ENCODE measurements around the gene SPATA9. TPM values are rescaled to one million over a fixed set of nuclear protein-coding genes. Genes with fewer than 3 reads are reported as not detected.

The SPATA9 gene
- total RNA-seq, 1 donor from 2014 or later: not detected

DNA sequence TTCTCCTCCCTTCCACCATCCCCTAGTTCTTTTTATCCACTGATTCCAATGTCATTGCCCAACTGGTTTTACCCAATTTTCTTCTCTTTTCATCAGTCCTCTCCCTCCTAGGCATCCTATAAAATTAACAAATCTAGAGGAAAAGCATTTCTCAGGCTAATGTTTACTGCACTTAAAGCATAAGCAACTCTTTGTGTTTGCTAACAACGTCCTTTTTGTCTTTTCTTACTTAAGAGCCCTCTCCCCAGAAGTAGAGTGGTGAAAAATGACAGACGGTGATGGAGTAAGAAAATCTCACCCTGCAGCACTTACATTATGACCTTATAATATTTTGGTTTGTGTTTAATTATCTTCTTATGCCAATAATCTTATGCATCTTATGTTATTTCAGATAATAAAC lies 1.6 kb upstream of the SPATA9 start:
- Mint-ChIP-seq H3K9me3 (no peaks in the 10 kb centered on the region), H3K27me3 (peaks cover 34% of the 10 kb centered on the region)

DNA sequence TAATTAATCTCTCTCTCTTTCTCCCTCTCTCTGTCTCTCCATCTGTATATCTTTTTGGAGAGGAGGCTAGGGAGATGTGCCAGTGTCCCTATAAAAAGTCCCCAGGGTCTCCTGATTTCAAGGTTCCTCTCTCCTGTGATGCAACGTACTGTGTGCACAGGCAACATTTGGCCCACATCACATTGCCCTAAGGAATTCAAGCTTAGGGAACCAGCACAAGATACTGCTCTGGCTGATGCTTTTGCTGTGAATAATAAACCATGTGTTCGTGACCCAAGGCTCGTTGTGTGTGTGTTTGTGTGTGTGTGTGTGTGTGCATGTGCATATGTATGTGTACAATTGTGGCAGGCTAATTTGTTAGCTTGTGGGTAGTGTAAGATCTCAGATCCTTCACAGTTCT lies 9.7 kb downstream of the SPATA9 start:
- Mint-ChIP-seq H3K27ac (no peak overlapping the region), H3K4me3 (no peak overlapping the region), H3K9me3 (no peaks in the 10 kb centered on the region), H3K4me1 (no peaks in the 10 kb centered on the region), H3K27me3 (peaks cover 26% of the 10 kb centered on the region), H3K36me3 (ENCODE audit: low read depth) (no peaks in the 10 kb centered on the region)
- DNase-seq: no peak
- intact Hi-C loops (cut with micrococcal nuclease): no loop called here

More for the DNA sequence above, 1.6 kb upstream of the SPATA9 start:
- Mint-ChIP-seq H3K4me1 (no peaks in the 10 kb centered on the region), H3K27ac (no peak overlapping the region), H3K36me3 (ENCODE audit: low read depth) (no peaks in the 10 kb centered on the region), H3K4me3 (no peak overlapping the region)
- intact Hi-C loops (cut with micrococcal nuclease): no loop called here
- DNase-seq: no peak

DNA sequence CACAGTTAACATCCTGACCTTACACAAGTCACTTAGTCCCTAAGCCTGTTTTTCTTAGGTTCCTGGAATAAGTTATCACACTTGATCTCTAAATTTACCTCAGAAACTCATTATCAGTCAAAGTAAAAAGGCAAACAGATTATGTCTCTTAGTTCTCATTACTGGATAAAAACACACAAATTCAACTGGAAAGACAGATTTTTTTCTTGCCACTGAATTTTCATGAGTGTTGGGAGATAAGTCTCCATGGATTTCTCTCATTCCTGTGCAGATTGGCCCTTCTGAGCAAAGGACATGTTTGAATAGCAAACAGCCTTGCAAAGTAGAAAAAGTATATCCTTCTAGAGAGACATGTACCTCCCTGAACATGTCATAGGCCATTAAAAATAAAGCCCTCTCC lies 10.2 kb downstream of the SPATA9 start:
- no peaks in the 10 kb centered on the region for H3K36me3 Mint-ChIP-seq (ENCODE audit: low read depth)
- H3K4me3 Mint-ChIP-seq: no peak overlapping the region
- H3K9me3 Mint-ChIP-seq: no peaks in the 10 kb centered on the region
- no peak for DNase-seq
- H3K27me3 Mint-ChIP-seq: peaks cover 26% of the 10 kb centered on the region
- no peak overlapping the region for H3K27ac Mint-ChIP-seq
- intact Hi-C loops (cut with micrococcal nuclease): no loop called here
- no peaks in the 10 kb centered on the region for H3K4me1 Mint-ChIP-seq

DNA sequence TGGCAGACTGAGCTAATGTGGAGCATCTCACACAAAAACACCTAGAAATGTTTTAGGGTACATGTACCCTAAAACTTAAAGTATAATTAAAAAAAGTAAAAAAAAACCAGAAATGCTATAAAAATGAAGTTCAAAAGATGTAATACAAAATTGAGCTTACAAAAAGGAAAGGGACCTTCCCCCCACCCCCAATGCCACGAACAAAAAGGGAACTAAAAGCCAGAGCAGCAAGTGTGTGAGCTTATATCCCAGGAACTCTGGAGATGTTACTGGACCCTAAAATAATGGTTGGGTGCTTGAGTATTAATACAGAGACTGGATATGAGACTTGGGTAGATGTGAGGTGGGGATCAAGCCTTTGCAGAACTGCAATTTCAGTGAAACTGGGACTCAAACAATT lies 11.0 kb downstream of the SPATA9 start:
- Mint-ChIP-seq H3K36me3 (ENCODE audit: low read depth) (no peaks in the 10 kb centered on the region), H3K9me3 (no peaks in the 10 kb centered on the region), H3K27ac (no peak overlapping the region), H3K4me1 (no peaks in the 10 kb centered on the region), H3K27me3 (peaks cover 23% of the 10 kb centered on the region), H3K4me3 (no peak overlapping the region)
- intact Hi-C loops (cut with micrococcal nuclease): no loop called here
- DNase-seq: no peak

DNA sequence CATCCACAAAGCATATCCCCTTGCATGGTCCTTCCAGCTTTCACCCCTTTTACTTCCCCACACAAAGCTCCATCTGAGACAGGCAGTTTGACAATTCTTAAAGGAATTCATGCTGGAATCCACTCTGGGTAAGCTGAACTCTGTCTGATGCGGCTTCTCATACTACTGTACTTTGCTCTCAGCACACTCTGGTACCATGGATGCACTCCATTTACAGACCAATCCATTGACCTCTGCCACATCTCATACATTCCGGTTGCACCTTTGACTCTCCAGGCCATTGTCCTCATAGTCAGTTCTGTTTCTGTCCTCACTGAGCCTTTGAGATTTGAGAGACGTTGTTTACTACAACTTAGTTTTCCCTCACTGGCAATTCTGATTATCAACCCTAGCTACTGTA lies 12.2 kb downstream of the SPATA9 start:
- Mint-ChIP-seq H3K27ac (no peak overlapping the region), H3K4me1 (no peaks in the 10 kb centered on the region), H3K4me3 (no peak overlapping the region), H3K27me3 (peaks cover 19% of the 10 kb centered on the region), H3K36me3 (ENCODE audit: low read depth) (no peaks in the 10 kb centered on the region), H3K9me3 (no peaks in the 10 kb centered on the region)
- DNase-seq: no peak
- intact Hi-C loops (cut with micrococcal nuclease): no loop called here

DNA sequence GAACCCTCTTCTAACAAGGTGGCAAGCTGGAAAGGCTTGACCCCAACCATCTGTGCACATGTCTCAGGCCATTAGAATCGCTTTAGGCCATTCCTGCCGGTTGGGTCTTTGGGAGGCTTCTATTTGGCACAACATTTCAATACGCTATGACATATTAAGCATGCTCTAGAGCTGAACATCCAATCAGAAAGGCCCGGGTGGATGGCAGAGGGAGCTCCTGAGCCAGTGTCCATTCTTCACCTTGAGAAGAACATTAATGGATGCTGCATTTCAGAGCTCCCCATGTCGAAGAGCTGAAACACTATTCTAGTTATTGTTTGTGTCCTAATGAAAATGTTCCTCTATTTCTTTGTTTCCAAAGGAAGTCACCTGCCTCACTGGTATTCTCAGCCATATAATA lies 12.8 kb downstream of the SPATA9 start:
- no peaks in the 10 kb centered on the region for H3K36me3 Mint-ChIP-seq (ENCODE audit: low read depth)

DNA sequence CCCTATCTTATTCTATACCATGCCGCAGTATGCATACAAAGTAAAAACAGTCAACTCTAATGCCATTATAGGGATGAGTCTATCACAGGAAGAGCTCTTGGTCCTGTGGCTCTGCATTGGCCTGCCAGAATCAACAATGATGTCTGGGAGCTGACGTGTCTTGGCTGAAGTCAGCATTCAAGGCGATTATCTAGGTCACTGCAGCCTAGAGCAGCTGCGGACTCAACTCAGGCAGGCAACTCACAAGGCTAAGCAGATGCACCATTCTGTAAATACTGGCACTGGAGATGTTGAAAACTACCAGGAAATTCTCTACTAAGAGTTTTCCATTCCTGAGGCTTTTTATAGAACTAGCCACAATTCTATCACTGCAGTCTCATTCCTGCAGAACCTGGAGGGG lies 13.3 kb downstream of the SPATA9 start:
- peaks cover 20% of the 10 kb centered on the region for H3K27me3 Mint-ChIP-seq
- DNase-seq: no peak
- intact Hi-C loops (cut with micrococcal nuclease): no loop called here

More for the DNA sequence above, 12.8 kb downstream of the SPATA9 start:
- Mint-ChIP-seq H3K4me1 (no peaks in the 10 kb centered on the region), H3K4me3 (no peak overlapping the region), H3K9me3 (no peaks in the 10 kb centered on the region), H3K27me3 (peaks cover 20% of the 10 kb centered on the region), H3K27ac (no peak overlapping the region)
- no peak for DNase-seq
- intact Hi-C loops (cut with micrococcal nuclease): no loop called here

DNA sequence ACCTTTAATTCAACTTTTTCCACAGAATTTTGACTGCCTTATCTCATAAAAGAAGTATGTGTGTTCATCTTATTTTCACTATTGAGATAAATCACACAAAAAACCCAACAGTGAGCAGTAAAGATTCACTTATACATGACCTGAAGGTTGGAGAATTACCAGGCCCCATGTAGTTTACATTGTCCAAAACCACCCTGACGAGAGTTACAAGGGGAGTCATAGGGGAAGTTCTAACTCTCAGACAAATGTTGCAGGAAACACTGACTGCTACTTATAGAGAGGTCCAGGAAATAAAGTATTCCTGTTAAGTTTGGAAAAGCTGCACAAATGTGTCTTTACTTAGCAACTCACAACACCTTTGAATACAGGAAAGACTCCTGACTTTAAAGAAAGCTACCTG lies 14.1 kb downstream of the SPATA9 start:
- Mint-ChIP-seq H3K27ac (no peak overlapping the region), H3K9me3 (no peaks in the 10 kb centered on the region), H3K4me1 (peaks cover 2% of the 10 kb centered on the region), H3K27me3 (peaks cover 20% of the 10 kb centered on the region), H3K36me3 (ENCODE audit: low read depth) (no peaks in the 10 kb centered on the region), H3K4me3 (no peak overlapping the region)
- intact Hi-C loops (cut with micrococcal nuclease): no loop called here
- DNase-seq: no peak

More for the DNA sequence above, 13.3 kb downstream of the SPATA9 start:
- no peaks in the 10 kb centered on the region for H3K9me3 Mint-ChIP-seq
- no peak overlapping the region for H3K27ac Mint-ChIP-seq
- no peak overlapping the region for H3K4me3 Mint-ChIP-seq
- no peaks in the 10 kb centered on the region for H3K36me3 Mint-ChIP-seq (ENCODE audit: low read depth)
- no peaks in the 10 kb centered on the region for H3K4me1 Mint-ChIP-seq

DNA sequence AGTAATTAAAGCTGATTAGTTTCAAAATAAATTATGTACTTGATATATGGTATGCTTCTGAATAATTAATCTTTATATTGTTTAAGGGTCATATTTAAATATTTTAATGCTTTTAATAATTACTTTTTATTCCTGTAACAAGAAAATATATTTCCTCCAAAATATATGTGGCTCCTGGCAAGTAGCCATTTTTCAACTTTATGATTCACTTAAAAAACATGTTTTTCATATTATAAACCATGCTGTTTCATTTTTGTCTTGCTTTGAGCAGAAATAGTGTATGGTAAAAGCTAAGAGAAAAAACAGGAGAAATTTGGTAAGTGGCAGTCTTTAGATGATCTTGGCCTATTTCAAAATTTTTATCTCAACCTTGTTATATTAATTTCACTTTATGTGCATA lies 14.6 kb downstream of the SPATA9 start:
- H3K36me3 Mint-ChIP-seq (ENCODE audit: low read depth): no peaks in the 10 kb centered on the region
- intact Hi-C loops (cut with micrococcal nuclease): no loop called here
- H3K27ac Mint-ChIP-seq: no peak overlapping the region
- H3K27me3 Mint-ChIP-seq: peaks cover 19% of the 10 kb centered on the region
- no peak overlapping the region for H3K4me3 Mint-ChIP-seq
- peaks cover 2% of the 10 kb centered on the region for H3K4me1 Mint-ChIP-seq
- no peak for DNase-seq
- no peaks in the 10 kb centered on the region for H3K9me3 Mint-ChIP-seq

DNA sequence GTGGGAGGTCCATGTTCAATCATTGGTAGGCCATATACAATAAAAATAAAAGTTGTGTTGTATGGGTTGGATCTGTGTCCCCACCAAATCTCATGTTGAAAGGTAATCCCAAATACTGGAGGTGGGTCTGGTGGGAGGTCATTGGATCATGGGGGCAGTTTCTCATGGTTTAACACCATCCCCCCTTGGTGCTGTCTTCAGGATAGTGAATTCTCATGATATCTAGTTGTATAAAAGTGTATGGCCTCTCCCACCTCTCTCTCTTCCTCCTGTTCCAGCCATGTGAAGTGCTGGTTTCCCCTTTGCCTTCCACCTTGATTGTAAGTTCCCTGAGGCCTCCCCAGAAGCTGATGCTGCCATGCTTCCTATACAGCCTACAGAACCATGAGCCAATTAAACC lies 15.1 kb downstream of the SPATA9 start:
- Mint-ChIP-seq H3K27me3 (peaks cover 16% of the 10 kb centered on the region), H3K4me3 (no peak overlapping the region), H3K27ac (no peak overlapping the region), H3K36me3 (ENCODE audit: low read depth) (no peaks in the 10 kb centered on the region), H3K9me3 (no peaks in the 10 kb centered on the region), H3K4me1 (peaks cover 2% of the 10 kb centered on the region)
- intact Hi-C loops (cut with micrococcal nuclease): no loop called here
- DNase-seq: peak; percentile 25

DNA sequence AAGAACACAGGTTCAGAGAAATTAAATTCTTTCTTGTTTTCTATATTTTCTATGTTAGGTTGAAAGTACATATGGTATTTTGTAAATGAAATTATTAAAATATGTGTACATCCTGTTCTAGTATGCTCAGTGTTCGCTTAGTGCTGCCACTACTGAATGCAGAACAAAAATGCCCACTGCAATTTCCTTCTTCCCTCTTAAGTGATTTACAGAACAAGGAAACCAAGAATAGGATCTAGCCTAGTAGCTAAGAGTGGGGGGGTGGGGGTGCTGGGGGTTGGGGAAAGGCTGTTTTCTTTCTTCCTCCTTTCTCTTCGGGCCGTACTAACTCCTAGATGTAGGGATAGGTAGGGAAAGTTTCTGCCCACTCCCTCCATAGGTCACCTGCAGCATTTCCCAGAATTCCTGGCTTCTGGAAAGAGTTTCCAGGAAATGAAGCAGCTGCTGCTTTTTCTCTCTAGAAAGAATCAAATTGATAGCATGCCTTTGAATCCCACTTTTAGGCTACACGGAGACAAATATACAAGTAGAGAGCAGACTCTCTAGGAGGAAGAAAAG lies 15.7 kb downstream of the SPATA9 start:
- intact Hi-C loops (cut with micrococcal nuclease): no loop called here
- no peak overlapping the region for H3K4me3 Mint-ChIP-seq
- DNase-seq: peak; percentile 8
- no peaks in the 10 kb centered on the region for H3K36me3 Mint-ChIP-seq (ENCODE audit: low read depth)
- no peak overlapping the region for H3K27ac Mint-ChIP-seq
- peaks cover 17% of the 10 kb centered on the region for H3K27me3 Mint-ChIP-seq
- peaks cover 2% of the 10 kb centered on the region for H3K4me1 Mint-ChIP-seq
- no peaks in the 10 kb centered on the region for H3K9me3 Mint-ChIP-seq

DNA sequence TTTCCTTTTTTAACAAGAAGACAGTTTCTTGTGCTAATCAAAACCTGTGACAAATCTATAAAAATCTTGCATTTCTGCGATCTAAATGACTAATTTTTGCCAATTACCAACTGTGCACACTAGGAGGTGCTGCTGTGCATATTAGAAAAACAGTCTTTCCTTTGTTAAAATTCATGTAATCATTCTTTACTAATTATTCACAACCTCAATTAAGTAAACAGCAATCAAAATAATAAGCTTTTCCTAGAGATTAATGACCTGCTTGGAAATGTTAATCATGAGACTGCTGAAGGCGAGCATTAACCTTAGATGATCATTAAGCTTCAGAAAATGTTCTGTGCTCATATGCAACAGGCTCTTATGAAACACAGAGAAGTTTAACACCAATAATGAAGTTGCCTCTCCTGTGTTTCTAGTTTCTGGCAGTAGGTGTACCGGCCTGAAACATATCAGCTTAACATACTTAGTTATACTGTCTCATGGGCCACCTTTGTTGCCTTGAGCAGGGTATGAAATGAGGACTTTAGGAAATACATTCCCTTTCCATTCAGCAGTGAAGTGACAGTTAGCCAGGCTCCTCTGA lies 18.5 kb downstream of the SPATA9 start:
- intact Hi-C loops (cut with micrococcal nuclease): loop anchor here (1.0 to 2.0 kb wide), 3 partner anchors 53 to 183 kb away; no protein-coding TSS in a partner anchor
- Mint-ChIP-seq H3K4me3 (no peak overlapping the region), H3K4me1 (peaks cover 2% of the 10 kb centered on the region), H3K27me3 (peaks cover 13% of the 10 kb centered on the region), H3K36me3 (ENCODE audit: low read depth) (no peaks in the 10 kb centered on the region), H3K27ac (no peak overlapping the region), H3K9me3 (no peaks in the 10 kb centered on the region)
- DNase-seq: peak; percentile 78

DNA sequence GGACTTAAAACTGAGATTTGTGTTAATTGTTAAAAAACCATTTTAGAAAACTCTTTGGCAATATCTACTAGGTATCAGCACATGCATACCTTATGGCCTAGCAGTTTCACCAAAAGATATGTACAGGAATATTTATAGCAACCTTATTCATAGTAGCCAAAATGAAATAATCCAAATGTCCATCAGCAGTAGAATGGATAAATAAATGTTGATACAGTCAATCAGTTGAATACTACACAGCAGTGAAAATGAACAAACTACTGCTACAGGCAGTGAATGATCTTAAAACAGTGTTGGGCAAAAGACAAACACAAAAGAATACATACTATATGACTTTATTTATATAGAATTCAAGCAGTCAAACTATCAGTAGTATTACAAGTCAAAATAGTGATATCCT lies 19.8 kb downstream of the SPATA9 start:
- Mint-ChIP-seq H3K9me3 (no peaks in the 10 kb centered on the region), H3K36me3 (ENCODE audit: low read depth) (no peaks in the 10 kb centered on the region), H3K27ac (no peak overlapping the region), H3K4me1 (peaks cover 2% of the 10 kb centered on the region), H3K4me3 (no peak overlapping the region), H3K27me3 (peaks cover 13% of the 10 kb centered on the region)
- intact Hi-C loops (cut with micrococcal nuclease): no loop called here
- DNase-seq: no peak

DNA sequence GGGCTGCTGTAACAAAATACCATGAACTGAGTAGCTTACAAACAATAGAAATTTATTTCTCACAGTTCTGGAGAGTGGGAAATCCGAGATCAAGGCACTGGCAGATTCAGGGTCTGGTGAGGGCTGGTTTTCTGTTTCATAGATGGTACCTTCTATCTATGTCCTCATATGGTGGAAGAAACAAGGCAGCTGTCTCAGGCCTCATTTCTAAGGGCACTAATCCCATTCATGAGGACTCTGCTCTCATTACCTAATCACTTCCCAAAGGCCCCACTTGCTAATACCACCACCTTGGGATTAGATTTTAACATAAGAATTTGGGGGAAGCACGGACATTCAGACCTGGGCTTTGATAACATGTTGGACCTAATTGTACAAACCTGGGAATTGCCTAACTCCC lies 22.7 kb downstream of the SPATA9 start:
- no peaks in the 10 kb centered on the region for H3K36me3 Mint-ChIP-seq (ENCODE audit: low read depth)
- intact Hi-C loops (cut with micrococcal nuclease): no loop called here
- H3K9me3 Mint-ChIP-seq: no peaks in the 10 kb centered on the region
- no peak overlapping the region for H3K27ac Mint-ChIP-seq
- H3K4me3 Mint-ChIP-seq: no peak overlapping the region
- peaks cover 9% of the 10 kb centered on the region for H3K27me3 Mint-ChIP-seq
- H3K4me1 Mint-ChIP-seq: peaks cover 2% of the 10 kb centered on the region
- peak; percentile 27 for DNase-seq

DNA sequence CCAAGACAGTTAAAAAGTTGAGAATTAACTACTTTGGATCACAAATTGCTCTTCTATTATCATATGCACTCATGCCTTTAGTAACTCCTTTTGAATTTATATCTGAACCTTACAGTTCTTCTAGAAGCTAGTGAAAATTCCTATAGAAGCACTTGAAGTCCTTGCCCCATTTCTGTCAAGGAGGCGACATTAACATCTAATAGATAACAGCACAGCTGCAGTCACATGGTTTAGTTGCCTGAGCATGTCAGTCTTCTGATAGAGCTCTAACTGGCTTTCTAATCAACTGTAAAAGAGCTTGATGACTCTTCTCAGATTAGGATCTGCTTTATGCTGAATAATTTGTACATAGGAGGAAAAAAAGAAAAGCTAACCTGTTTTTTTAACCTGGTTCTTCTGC lies 27.2 kb downstream of the SPATA9 start:
- intact Hi-C loops (cut with micrococcal nuclease): no loop called here
- H3K27me3 Mint-ChIP-seq: no peaks in the 10 kb centered on the region
- DNase-seq: peak; percentile 27
- no peak overlapping the region for H3K4me3 Mint-ChIP-seq
- no peaks in the 10 kb centered on the region for H3K9me3 Mint-ChIP-seq
- no peak overlapping the region for H3K27ac Mint-ChIP-seq
- no peaks in the 10 kb centered on the region for H3K36me3 Mint-ChIP-seq (ENCODE audit: low read depth)
- H3K4me1 Mint-ChIP-seq: peaks cover 2% of the 10 kb centered on the region
